Measurements from ENCODE around the gene FAM210B. TPM values are rescaled to one million over a fixed set of nuclear protein-coding genes. Genes with fewer than 3 reads are reported as not detected.

FAM210B gene
- total and polyA plus RNA-seq, 2 of the 13 experiments (the other 11 are each of a cell fraction or from before 2014, with no cell fraction given): 75.9 to 107 TPM

DNA sequence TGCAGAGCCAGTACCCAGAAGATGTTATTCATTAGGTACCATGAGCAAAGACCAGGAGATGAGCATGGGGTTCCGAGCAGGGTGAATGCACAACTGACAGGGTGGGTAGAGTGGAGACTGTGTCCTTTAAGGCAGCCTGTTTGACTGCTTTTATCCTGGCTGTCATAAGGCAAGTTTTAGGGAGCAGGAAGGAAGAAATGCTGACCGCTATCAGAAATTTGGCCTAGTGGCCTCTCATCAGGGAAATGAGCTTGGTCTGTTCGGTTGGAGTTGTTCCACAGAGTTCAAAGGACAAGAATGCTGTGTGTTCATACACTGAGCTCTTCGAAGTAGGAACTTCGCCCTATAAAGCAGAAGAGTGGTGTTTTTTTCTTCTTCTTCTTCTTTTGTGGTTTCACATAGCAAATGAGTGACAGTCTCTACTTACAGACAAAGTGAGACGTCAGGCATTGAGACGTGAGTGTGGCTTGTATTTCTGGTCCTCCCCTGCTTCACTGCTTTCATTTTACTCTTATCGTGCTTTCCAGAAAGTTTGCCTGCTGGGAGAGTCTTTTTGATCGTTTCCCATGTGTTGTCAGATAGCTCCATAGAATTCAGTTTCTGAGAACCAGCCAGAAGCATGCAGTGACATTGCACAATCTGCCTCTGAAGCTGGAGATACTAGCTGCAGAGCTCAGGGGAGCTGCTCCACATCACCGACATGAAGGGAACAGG is 53.1 kb downstream of the FAM210B start, which contains the start of gene CASS4 (continued):
- TF ChIP-seq, protein P1, sequence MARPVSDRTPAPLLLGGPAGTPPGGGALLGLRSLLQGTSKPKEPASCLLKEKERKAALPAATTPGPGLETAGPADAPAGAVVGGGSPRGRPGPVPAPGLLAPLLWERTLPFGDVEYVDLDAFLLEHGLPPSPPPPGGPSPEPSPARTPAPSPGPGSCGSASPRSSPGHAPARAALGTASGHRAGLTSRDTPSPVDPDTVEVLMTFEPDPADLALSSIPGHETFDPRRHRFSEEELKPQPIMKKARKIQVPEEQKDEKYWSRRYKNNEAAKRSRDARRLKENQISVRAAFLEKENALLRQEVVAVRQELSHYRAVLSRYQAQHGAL (CRISPR knock-in tag; IDR thresholded peaks at IDR 0.05; ENCODE audit: not compliant biosample characterization): no peak
- TF ChIP-seq JUNB (CRISPR knock-in tag; IDR thresholded peaks at IDR 0.05; ENCODE audit: borderline replicate concordance) (no peak), CCDC6 (CRISPR knock-in tag; IDR thresholded peaks at IDR 0.05) (no peak), ZNF839 (CRISPR knock-in tag; IDR thresholded peaks at IDR 0.05; ENCODE audit: borderline replicate concordance) (no peak), KDM3A (CRISPR knock-in tag; IDR thresholded peaks at IDR 0.05; ENCODE audit: low read depth) (no peak), ZNF672 (CRISPR knock-in tag; IDR thresholded peaks at IDR 0.05) (no peak), HMG20A (CRISPR knock-in tag; IDR thresholded peaks at IDR 0.05; ENCODE audit: borderline replicate concordance) (no peak), SIN3A (IDR thresholded peaks at IDR 0.05; ENCODE audit: borderline replicate concordance, low read depth, low read length) (no peak), TCF7L2 (IDR thresholded peaks at IDR 0.05; ENCODE audit: low read depth, low read length) (no peak), SPEN (CRISPR knock-in tag; IDR thresholded peaks at IDR 0.05; ENCODE audit: low read depth) (no peak), ZSCAN30 (CRISPR knock-in tag; IDR thresholded peaks at IDR 0.05) (no peak)
- TF ChIP-seq, protein P2, sequence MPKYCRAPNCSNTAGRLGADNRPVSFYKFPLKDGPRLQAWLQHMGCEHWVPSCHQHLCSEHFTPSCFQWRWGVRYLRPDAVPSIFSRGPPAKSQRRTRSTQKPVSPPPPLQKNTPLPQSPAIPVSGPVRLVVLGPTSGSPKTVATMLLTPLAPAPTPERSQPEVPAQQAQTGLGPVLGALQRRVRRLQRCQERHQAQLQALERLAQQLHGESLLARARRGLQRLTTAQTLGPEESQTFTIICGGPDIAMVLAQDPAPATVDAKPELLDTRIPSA (CRISPR knock-in tag; IDR thresholded peaks at IDR 0.05; ENCODE audit: borderline replicate concordance): no peak
- TF ChIP-seq, protein P3, sequence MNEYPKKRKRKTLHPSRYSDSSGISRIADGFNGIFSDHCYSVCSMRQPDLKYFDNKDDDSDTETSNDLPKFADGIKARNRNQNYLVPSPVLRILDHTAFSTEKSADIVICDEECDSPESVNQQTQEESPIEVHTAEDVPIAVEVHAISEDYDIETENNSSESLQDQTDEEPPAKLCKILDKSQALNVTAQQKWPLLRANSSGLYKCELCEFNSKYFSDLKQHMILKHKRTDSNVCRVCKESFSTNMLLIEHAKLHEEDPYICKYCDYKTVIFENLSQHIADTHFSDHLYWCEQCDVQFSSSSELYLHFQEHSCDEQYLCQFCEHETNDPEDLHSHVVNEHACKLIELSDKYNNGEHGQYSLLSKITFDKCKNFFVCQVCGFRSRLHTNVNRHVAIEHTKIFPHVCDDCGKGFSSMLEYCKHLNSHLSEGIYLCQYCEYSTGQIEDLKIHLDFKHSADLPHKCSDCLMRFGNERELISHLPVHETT (CRISPR knock-in tag; conservative IDR thresholded peaks at IDR 0.05): no peak
- TF ChIP-seq, protein P4, sequence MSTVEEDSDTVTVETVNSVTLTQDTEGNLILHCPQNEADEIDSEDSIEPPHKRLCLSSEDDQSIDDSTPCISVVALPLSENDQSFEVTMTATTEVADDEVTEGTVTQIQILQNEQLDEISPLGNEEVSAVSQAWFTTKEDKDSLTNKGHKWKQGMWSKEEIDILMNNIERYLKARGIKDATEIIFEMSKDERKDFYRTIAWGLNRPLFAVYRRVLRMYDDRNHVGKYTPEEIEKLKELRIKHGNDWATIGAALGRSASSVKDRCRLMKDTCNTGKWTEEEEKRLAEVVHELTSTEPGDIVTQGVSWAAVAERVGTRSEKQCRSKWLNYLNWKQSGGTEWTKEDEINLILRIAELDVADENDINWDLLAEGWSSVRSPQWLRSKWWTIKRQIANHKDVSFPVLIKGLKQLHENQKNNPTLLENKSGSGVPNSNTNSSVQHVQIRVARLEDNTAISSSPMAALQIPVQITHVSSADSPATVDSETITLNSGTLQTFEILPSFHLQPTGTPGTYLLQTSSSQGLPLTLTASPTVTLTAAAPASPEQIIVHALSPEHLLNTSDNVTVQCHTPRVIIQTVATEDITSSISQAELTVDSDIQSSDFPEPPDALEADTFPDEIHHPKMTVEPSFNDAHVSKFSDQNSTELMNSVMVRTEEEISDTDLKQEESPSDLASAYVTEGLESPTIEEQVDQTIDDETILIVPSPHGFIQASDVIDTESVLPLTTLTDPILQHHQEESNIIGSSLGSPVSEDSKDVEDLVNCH (CRISPR knock-in tag; IDR thresholded peaks at IDR 0.05): no peak
- TF ChIP-seq, protein P5, sequence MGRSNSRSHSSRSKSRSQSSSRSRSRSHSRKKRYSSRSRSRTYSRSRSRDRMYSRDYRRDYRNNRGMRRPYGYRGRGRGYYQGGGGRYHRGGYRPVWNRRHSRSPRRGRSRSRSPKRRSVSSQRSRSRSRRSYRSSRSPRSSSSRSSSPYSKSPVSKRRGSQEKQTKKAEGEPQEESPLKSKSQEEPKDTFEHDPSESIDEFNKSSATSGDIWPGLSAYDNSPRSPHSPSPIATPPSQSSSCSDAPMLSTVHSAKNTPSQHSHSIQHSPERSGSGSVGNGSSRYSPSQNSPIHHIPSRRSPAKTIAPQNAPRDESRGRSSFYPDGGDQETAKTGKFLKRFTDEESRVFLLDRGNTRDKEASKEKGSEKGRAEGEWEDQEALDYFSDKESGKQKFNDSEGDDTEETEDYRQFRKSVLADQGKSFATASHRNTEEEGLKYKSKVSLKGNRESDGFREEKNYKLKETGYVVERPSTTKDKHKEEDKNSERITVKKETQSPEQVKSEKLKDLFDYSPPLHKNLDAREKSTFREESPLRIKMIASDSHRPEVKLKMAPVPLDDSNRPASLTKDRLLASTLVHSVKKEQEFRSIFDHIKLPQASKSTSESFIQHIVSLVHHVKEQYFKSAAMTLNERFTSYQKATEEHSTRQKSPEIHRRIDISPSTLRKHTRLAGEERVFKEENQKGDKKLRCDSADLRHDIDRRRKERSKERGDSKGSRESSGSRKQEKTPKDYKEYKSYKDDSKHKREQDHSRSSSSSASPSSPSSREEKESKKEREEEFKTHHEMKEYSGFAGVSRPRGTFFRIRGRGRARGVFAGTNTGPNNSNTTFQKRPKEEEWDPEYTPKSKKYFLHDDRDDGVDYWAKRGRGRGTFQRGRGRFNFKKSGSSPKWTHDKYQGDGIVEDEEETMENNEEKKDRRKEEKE (IDR thresholded peaks at IDR 0.05): no peak
- TF ChIP-seq, protein P6, sequence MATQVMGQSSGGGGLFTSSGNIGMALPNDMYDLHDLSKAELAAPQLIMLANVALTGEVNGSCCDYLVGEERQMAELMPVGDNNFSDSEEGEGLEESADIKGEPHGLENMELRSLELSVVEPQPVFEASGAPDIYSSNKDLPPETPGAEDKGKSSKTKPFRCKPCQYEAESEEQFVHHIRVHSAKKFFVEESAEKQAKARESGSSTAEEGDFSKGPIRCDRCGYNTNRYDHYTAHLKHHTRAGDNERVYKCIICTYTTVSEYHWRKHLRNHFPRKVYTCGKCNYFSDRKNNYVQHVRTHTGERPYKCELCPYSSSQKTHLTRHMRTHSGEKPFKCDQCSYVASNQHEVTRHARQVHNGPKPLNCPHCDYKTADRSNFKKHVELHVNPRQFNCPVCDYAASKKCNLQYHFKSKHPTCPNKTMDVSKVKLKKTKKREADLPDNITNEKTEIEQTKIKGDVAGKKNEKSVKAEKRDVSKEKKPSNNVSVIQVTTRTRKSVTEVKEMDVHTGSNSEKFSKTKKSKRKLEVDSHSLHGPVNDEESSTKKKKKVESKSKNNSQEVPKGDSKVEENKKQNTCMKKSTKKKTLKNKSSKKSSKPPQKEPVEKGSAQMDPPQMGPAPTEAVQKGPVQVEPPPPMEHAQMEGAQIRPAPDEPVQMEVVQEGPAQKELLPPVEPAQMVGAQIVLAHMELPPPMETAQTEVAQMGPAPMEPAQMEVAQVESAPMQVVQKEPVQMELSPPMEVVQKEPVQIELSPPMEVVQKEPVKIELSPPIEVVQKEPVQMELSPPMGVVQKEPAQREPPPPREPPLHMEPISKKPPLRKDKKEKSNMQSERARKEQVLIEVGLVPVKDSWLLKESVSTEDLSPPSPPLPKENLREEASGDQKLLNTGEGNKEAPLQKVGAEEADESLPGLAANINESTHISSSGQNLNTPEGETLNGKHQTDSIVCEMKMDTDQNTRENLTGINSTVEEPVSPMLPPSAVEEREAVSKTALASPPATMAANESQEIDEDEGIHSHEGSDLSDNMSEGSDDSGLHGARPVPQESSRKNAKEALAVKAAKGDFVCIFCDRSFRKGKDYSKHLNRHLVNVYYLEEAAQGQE (IDR thresholded peaks at IDR 0.05; ENCODE audit: borderline replicate concordance in 1 of 2, low read depth in 1 of 2, low read length in 2 of 2): no peak
